Stimulated activated CD8-positive, alpha-beta memory T cell treated with anti-CD3 and anti-CD28 coated beads, Interleukin-15, amount 100 ng/mL, for 48 hours (primary cell): Measurements from ENCODE around the gene AGBL4.

ENCODE experiments used
- DNase-seq, 2 donors: peaks; one replicate each; pipeline ENCODE4 v3.0.0-alpha.2; 2020; ENCODE audit warnings: low read depth in 2 of 2

AGBL4 gene

GRCh38 chr1:48889082-48889481 is 1134.7 kb downstream of the AGBL4 start:
- DNase-seq, result no peak

- DNase-seq, result no peak
These were observed 1136.0 kb downstream of the AGBL4 start for GRCh38 chr1:48887796-48888195.

GRCh38 chr1:48882020-48882419 is 1141.7 kb downstream of the AGBL4 start:
- no peak for DNase-seq

GRCh38 chr1:48878191-48878940 is 1145.4 kb downstream of the AGBL4 start:
- DNase-seq, result no peak

- no peak for DNase-seq
These were observed 1147.4 kb downstream of the AGBL4 start for GRCh38 chr1:48876330-48876785.

GRCh38 chr1:48875552-48876329 is 1148.0 kb downstream of the AGBL4 start:
- DNase-seq, result no peak

GRCh38 chr1:48873944-48874343 is 1149.8 kb downstream of the AGBL4 start:
- no peak for DNase-seq

- DNase-seq, result no peak
These were observed 1153.2 kb downstream of the AGBL4 start for GRCh38 chr1:48870596-48870995.

- DNase-seq, result no peak
These were observed 1154.4 kb downstream of the AGBL4 start for GRCh38 chr1:48869116-48869893.

- no peak for DNase-seq
These were observed 1158.8 kb downstream of the AGBL4 start for GRCh38 chr1:48864913-48865312.

GRCh38 chr1:48859456-48859855 is 1164.3 kb downstream of the AGBL4 start:
- no peak for DNase-seq

GRCh38 chr1:48858200-48858920 is 1165.4 kb downstream of the AGBL4 start:
- no peak for DNase-seq

- DNase-seq, result no peak
These were observed 1170.7 kb downstream of the AGBL4 start for GRCh38 chr1:48853006-48853405.

- DNase-seq, result no peak
These were observed 1172.1 kb downstream of the AGBL4 start for GRCh38 chr1:48851638-48852037.

- DNase-seq, result no peak
These were observed 1175.7 kb downstream of the AGBL4 start for GRCh38 chr1:48848035-48848434.

GRCh38 chr1:48846441-48846840 is 1177.3 kb downstream of the AGBL4 start:
- no peak for DNase-seq

GRCh38 chr1:48844187-48844586 is 1179.6 kb downstream of the AGBL4 start:
- DNase-seq, result no peak

- no peak for DNase-seq
These were observed 1181.8 kb downstream of the AGBL4 start for GRCh38 chr1:48841966-48842365.

- DNase-seq, result no peak
These were observed 1182.3 kb downstream of the AGBL4 start for GRCh38 chr1:48841461-48841860.

- no peak for DNase-seq
These were observed 1192.4 kb downstream of the AGBL4 start for GRCh38 chr1:48831120-48831978.

GRCh38 chr1:48830715-48831114 is 1193.0 kb downstream of the AGBL4 start:
- no peak for DNase-seq
